ENCODE measurements around the gene NR6A1.

DNA sequence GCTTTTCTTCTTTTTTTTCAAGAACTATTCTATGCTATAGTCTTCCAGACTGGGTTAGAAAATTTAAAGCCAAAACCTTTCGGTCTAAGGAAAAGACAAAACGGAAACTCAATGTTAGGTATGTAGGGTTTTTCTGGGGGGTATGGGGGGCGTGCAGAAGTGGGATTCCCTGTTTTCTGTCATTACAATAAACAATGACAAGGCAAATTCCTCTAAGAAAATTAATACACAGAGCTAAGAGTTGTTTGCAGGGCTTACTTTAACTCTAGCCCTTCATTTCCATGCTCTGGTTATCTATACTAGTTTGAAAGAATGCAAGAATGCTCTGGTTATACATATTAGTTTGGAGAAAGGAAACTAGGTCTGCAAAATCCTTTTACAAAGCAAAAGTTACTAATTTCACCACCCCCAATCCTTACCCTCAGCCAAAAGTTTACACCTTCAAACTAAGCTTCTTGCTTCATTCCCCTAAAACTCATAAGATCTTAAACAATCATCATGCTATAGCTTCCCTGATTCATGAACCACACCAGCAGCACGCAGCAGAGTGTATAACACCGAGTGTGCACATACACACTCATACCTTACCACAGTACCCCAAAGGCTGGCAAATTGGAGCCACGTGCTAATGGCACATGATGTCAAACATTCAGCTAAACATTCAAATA is 174.8 kb downstream of the NR6A1 start:
- TF ChIP-seq, protein P1, sequence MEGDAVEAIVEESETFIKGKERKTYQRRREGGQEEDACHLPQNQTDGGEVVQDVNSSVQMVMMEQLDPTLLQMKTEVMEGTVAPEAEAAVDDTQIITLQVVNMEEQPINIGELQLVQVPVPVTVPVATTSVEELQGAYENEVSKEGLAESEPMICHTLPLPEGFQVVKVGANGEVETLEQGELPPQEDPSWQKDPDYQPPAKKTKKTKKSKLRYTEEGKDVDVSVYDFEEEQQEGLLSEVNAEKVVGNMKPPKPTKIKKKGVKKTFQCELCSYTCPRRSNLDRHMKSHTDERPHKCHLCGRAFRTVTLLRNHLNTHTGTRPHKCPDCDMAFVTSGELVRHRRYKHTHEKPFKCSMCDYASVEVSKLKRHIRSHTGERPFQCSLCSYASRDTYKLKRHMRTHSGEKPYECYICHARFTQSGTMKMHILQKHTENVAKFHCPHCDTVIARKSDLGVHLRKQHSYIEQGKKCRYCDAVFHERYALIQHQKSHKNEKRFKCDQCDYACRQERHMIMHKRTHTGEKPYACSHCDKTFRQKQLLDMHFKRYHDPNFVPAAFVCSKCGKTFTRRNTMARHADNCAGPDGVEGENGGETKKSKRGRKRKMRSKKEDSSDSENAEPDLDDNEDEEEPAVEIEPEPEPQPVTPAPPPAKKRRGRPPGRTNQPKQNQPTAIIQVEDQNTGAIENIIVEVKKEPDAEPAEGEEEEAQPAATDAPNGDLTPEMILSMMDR (IDR thresholded peaks at IDR 0.05) = no peak
- no peak for TF ChIP-seq EP300 (IDR thresholded peaks at IDR 0.05; ENCODE audit: low read depth)
- no peak for TF ChIP-seq POLR2AphosphoS5 (IDR thresholded peaks at IDR 0.05)
- no peak for TF ChIP-seq POLR2A (IDR thresholded peaks at IDR 0.05)
